Right renal pelvis (tissue), 4 donors: ENCODE measurements around the gene PCARE. TPM values are rescaled to one million over a fixed set of nuclear protein-coding genes. Genes with fewer than 3 reads are reported as not detected.

Experiments
- DNase-seq, 4 donors: peaks; one replicate each; pipeline ENCODE4 v3.0.0-alpha.2; 2013; ENCODE audit warnings: low read depth in 4 of 4, low spot score in 3 of 4, missing footprints in 1 of 4
- polyA plus RNA-seq, 4 donors: library from polyadenylated mRNA; unstranded; fragments of 120-200 nt; gene quantifications; one replicate each; pipeline ENCODE4 v1.2.1, GENCODE V29; 2013; ENCODE audit not compliant: insufficient read length in 4 of 4

Gene PCARE
- polyA plus RNA-seq, 4 donors: 0.34 to 0.48 (median 0.43) TPM

- DNase-seq: no peak
These were observed 61.1 kb downstream of the PCARE start for GRCh38 chr2:29013057-29013780.

GRCh38 chr2:29012211-29012681 lies 62.1 kb downstream of the PCARE start:
- DNase-seq: no peak

Other genes starting within 250 kb of the PCARE start
- 10 to 100 TPM; 20.4 to 31.6 (median 26.8) TPM for gene TRMT61B, start 204.2 kb downstream of the PCARE start, polyA plus RNA-seq
- 10 to 100 TPM; 39.3 to 51.5 (median 50.1) TPM for gene WDR43, start 179.9 kb downstream of the PCARE start, polyA plus RNA-seq
- gene TOGARAM2, start 93.2 kb downstream of the PCARE start, polyA plus RNA-seq: 1 to 10 TPM in 3 of 4 donors, under 1 TPM in 1; 1.00 to 1.3 (median 1.1) TPM
- gene CLIP4, start 40.9 kb upstream of the PCARE start, polyA plus RNA-seq: 10 to 100 TPM; 16.2 to 20.8 (median 18.0) TPM